A549 (cell line): ENCODE data around the gene IFIT1B. TPM values are rescaled to one million over a fixed set of nuclear protein-coding genes. Genes with fewer than 3 reads are reported as not detected.

Experiments
- ATAC-seq, 2 experiments: fragments of 200-7000 bp in 1 of 2; fragments of >200 bp in 1 of 2; cut with Nextera tagmentation in 1 of 2; cut with Tn5 transposase in 1 of 2; 3 replicates each; pipeline versions ENCODE4 v1.8.0 to v1.9.1; 2018 to 2020; ENCODE audit warnings: mild to moderate bottlenecking in 1 of 2, moderate library complexity in 1 of 2
- CTCF ChIA-PET: fragments of 300-600 bp; sonication (Branson Sonifier 250); formaldehyde crosslinking; extraction: SDS; loops from one replicate; lab custom pipeline; 2021; ENCODE audit warnings: antibody characterized with exemption, inconsistent platforms; lab: Yijun Ruan, JAX
- POLR2A ChIA-PET: fragments of 350-600 bp; formaldehyde crosslinking; extraction: SDS; loops from one replicate; lab custom pipeline; 2021; ENCODE audit warnings: antibody characterized with exemption, inconsistent platforms; lab: Yijun Ruan, JAX
- DNase-seq, 2 experiments: peaks; one replicate each; pipeline versions ENCODE4 v3.0.0 to v3.0.0-alpha.2; 2011 to 2016; ENCODE audit warnings: low read depth in 1 of 2, low spot score in 1 of 2
- FAIRE-seq: peaks from 2 replicates; lab custom pipeline; 2011; peaks lifted over from hg19 to GRCh38; lab: Jason Lieb, UNC
- H3K27ac ChIP-seq, 2 experiments: fragments of >200 bp; sonication (Bioruptor Twin); formaldehyde crosslinking; 3 replicates each; pipeline ENCODE4 v1.5.1; 2016 to 2017
- H3K4me1 ChIP-seq: fragments of >200 bp; sonication (Bioruptor Twin); formaldehyde crosslinking; 3 replicates; pipeline ENCODE4 v1.6.1; 2016
- H3K4me2 ChIP-seq: fragments of >200 bp; sonication (Bioruptor Twin); formaldehyde crosslinking; 3 replicates; pipeline ENCODE4 v1.6.1; 2016
- H3K4me3 ChIP-seq: fragments of >200 bp; sonication (Bioruptor Twin); formaldehyde crosslinking; 3 replicates; pipeline ENCODE4 v1.5.1; 2016
- H3K9me3 ChIP-seq: fragments of >200 bp; sonication (Bioruptor Twin); formaldehyde crosslinking; 3 replicates; pipeline ENCODE4 v1.6.1; 2016
- CEBPB ChIP-seq, 2 experiments: fragments of >200 bp in 1 of 2; sonication (Bioruptor Twin) in 1 of 2; formaldehyde crosslinking in 1 of 2; IDR thresholded peaks; 2 replicates each; pipeline ENCODE4 v1.6.1; 2012 to 2016
- CHD4 ChIP-seq: fragments of 200-600 bp; sonication (generic); IDR thresholded peaks from 2 replicates; pipeline ENCODE4 v1.6.1; 2016; ENCODE audit warnings: antibody characterized with exemption, mild to moderate bottlenecking, borderline replicate concordance
- FOSB ChIP-seq: fragments of 250-450 bp; sonication (Bioruptor Pico); IDR thresholded peaks from 2 replicates; pipeline ENCODE4 v1.5.0; 2020; ENCODE audit warnings: mild to moderate bottlenecking, moderate library complexity
- FOXS1 ChIP-seq: fragments of 250-450 bp; sonication (Bioruptor Pico); IDR thresholded peaks from 2 replicates; pipeline ENCODE4 v1.5.0; 2020; ENCODE audit warnings: mild to moderate bottlenecking, moderate library complexity
- HES2 ChIP-seq: fragments of >200 bp; sonication (Bioruptor Twin); formaldehyde crosslinking; IDR thresholded peaks from 2 replicates; pipeline ENCODE4 v1.6.1; 2016
- HOXA7 ChIP-seq: fragments of 250-450 bp; sonication (Bioruptor Pico); IDR thresholded peaks from 2 replicates; pipeline ENCODE4 v1.5.0; 2020; ENCODE audit warnings: mild to moderate bottlenecking, moderate library complexity
- JUN ChIP-seq, 2 experiments: fragments of >200 bp; sonication (Bioruptor Twin); formaldehyde crosslinking; IDR thresholded peaks; 2 replicates in 1 of 2; 3 replicates in 1 of 2; pipeline ENCODE4 v1.6.1; 2016 to 2017
- JUNB ChIP-seq: fragments of >200 bp; sonication (Bioruptor Twin); formaldehyde crosslinking; IDR thresholded peaks from 2 replicates; pipeline ENCODE4 v1.6.1; 2016
- MAFK ChIP-seq: fragments of 450-650 bp; IDR thresholded peaks from 2 replicates; pipeline ENCODE4 v1.6.1; 2014; ENCODE audit not compliant: partially characterized antibody
- MAX ChIP-seq: IDR thresholded peaks from 2 replicates; pipeline ENCODE4 v1.6.1; 2012
- MYC ChIP-seq: IDR thresholded peaks from 2 replicates; pipeline ENCODE4 v1.6.1; 2012; ENCODE audit warnings: mild to moderate bottlenecking, inconsistent platforms, low read length, improper control_type of control experiment, borderline replicate concordance
- POLR2A ChIP-seq: IDR thresholded peaks from 2 replicates; pipeline ENCODE4 v1.6.1; 2012; ENCODE audit warnings: mild to moderate bottlenecking, low read length
- POLR2AphosphoS2 ChIP-seq: conservative IDR thresholded peaks from 2 replicates; pipeline ENCODE4 v1.6.1; 2012; ENCODE audit warnings: low read length, improper control_type of control experiment, inconsistent platforms
- RAD21 ChIP-seq, 2 experiments: fragments of >200 bp in 1 of 2; sonication (Bioruptor Twin) in 1 of 2; formaldehyde crosslinking in 1 of 2; IDR thresholded peaks in 1 of 2; conservative IDR thresholded peaks in 1 of 2; 2 replicates in 1 of 2; 3 replicates in 1 of 2; pipeline ENCODE4 v1.6.1; 2012 to 2018; ENCODE audit warnings: inconsistent platforms in 1 of 2
- ZC3H11A ChIP-seq: fragments of 450-650 bp; IDR thresholded peaks from 2 replicates; pipeline ENCODE4 v1.6.1; 2014; ENCODE audit warnings: antibody characterized with exemption, mild to moderate bottlenecking
- ZFP36 ChIP-seq: fragments of 450-650 bp; IDR thresholded peaks from 2 replicates; pipeline ENCODE4 v1.6.1; 2014; ENCODE audit warnings: borderline replicate concordance; ENCODE audit not compliant: partially characterized antibody
- WGBS: methylation state at CpG from one replicate; pipeline ENCODE4 v1.1.6; 2017; ENCODE audit errors: missing lambda C conversion rate; 5-methylcytosine and 5-hydroxymethylcytosine counted together
- polyA plus RNA-seq, 4 experiments: library from polyadenylated mRNA; depleted of rRNA in 3 of 4; stranded (reverse); fragments of >200 nt; fragmentation: RNase III in 1 of 4; extraction: RNeasy Plus Mini Kit Qiagen cat#74134 plus additional on column Dnase treatment in 1 of 4; gene quantifications; 2 replicates in 3 of 4; 3 replicates in 1 of 4; pipeline ENCODE4 v1.2.3, GENCODE V29; 2011 to 2017
- TF ChIP-seq, protein P1 (sequence below): fragments of 450-650 bp; IDR thresholded peaks from 2 replicates; pipeline ENCODE4 v1.6.1; 2014; ENCODE audit warnings: antibody characterized with exemption
- TF ChIP-seq, protein P2 (sequence below): fragments of >200 bp; sonication (Bioruptor Twin); formaldehyde crosslinking; IDR thresholded peaks from 3 replicates; pipeline ENCODE4 v1.6.1; 2016
- TF ChIP-seq, protein P3 (sequence below): fragments of 250-450 bp; sonication (Bioruptor Pico); IDR thresholded peaks from 2 replicates; pipeline ENCODE4 v1.5.0; 2021; ENCODE audit warnings: mild to moderate bottlenecking, moderate library complexity, borderline replicate concordance
- TF ChIP-seq, protein P4 (sequence below): IDR thresholded peaks from 2 replicates; pipeline ENCODE4 v1.6.1; 2012

IFIT1B gene
- polyA plus RNA-seq, 2 of the 4 experiments (the other 2 are of a cell fraction), result not detected

- CTCF ChIA-PET, result interaction anchor here (1.1 to 1.3 kb wide), 2 partner anchors 101 to 157 kb away, joined by 3 read pairs; no protein-coding TSS in a partner anchor
Measured at GRCh38 chr10:89373916-89374711, 3.7 kb upstream of the IFIT1B start.

GRCh38 chr10:89374713-89375141, 3.1 kb upstream of the IFIT1B start:
- Histone ChIP-seq H3K9me3 (no peaks in the 10 kb centered on the region), H3K4me2 (peak overlapping the region; percentile 50; the same call in 2 of the 3 replicates), H3K4me3 (no peak overlapping the region), H3K4me1 (peaks cover 22% of the 10 kb centered on the region), H3K27ac (peak overlapping the region; percentile 27 to 65; a peak in 5 of 6 replicates)
- ATAC-seq (peak; percentile 41 to 60; a peak in 4 of 6 replicates), DNase-seq (no peak), FAIRE-seq (no peak)
- TF ChIP-seq MYC (no peak), CEBPB (IDR thresholded peaks at IDR 0.05) (no peak), FOSB (CRISPR knock-in tag) (no peak), POLR2AphosphoS2 (no peak), MAX (no peak)
- ChIA-PET POLR2A (no interaction called here), CTCF (interaction anchor here (1.1 to 1.3 kb wide), 2 partner anchors 102 to 157 kb away, joined by 3 read pairs; no protein-coding TSS in a partner anchor)

More at GRCh38 chr10:89373916-89374711, 3.7 kb upstream of the IFIT1B start:
- peak; percentile 23 for FAIRE-seq
- Histone ChIP-seq H3K4me2 (peak overlapping the region; percentile 50), H3K4me1 (peaks cover 22% of the 10 kb centered on the region), H3K4me3 (no peak overlapping the region), H3K27ac (peak overlapping the region; percentile 34 to 65), H3K9me3 (no peaks in the 10 kb centered on the region)
- TF ChIP-seq, protein P1, sequence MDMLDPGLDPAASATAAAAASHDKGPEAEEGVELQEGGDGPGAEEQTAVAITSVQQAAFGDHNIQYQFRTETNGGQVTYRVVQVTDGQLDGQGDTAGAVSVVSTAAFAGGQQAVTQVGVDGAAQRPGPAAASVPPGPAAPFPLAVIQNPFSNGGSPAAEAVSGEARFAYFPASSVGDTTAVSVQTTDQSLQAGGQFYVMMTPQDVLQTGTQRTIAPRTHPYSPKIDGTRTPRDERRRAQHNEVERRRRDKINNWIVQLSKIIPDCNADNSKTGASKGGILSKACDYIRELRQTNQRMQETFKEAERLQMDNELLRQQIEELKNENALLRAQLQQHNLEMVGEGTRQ, result no peak
- TF ChIP-seq CEBPB (IDR thresholded peaks at IDR 0.05) (peak; percentile 67; a peak in 3 of 4 replicates), HES2 (no peak), JUNB (0 out of 2 replicates have a peak, but pooled peaks have one; percentile 25), RAD21 (conservative IDR thresholded peaks at IDR 0.05 in 1 of 2, IDR thresholded peaks at IDR 0.05 in 1 of 2) (no peak)
- POLR2A ChIA-PET, result interaction anchor here (0.7 kb wide), 1 partner anchor 18 kb away, joined by 5 read pairs; no protein-coding TSS in a partner anchor
- peak in 1 of 2 experiments; percentile 53 for DNase-seq
- ATAC-seq, result peak; percentile 78 to 84
- WGBS, result 55% methylated on average over 3 of the region's 3 CpGs

DNA sequence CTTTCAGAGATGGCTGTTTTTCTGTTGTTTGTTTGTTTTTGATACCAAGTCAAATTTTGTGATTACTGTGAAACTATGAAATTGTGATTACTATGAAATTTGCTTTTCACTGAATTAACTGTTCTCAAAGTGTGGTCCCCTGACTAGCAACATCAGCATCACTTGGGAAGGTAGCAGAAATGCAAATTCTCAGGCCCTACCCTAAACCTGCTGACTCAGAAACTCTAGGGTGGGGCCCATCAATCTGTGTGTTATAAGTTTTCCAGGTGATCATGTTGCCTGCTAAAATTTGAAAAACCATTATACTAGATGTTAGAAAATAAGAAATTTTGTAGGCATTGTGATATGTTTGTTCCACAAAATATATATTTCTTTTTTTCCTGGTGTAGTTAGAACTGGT, 1.2 kb downstream of the IFIT1B start:
- POLR2A ChIA-PET, result no interaction called here
- FAIRE-seq, result no peak

DNA sequence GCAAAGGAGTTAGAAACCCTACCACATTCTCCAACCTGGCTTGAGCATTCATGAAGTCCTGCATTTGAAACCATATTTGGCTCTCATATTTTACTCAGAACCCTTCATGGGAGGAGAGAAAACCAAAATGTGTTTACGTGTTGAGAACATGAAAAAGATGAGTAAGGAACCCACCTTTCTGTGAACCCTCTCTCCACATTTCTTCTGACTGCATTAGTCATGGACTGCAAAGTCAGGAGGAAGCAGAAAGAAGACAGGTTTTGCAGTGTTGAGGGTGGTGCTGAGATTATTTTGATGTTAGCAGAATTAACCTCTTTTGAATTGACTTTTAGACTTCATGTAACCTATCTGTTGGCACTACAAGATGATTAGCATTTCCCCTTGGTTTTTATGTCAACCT, 4.9 kb downstream of the IFIT1B start:
- TF ChIP-seq, protein P1, result no peak
- TF ChIP-seq MAX (no peak), CEBPB (IDR thresholded peaks at IDR 0.05) (no peak), POLR2AphosphoS2 (no peak), POLR2A (no peak), ZFP36 (no peak), JUN (IDR thresholded peaks at IDR 0.05) (no peak), HOXA7 (CRISPR knock-in tag) (no peak)
- TF ChIP-seq, protein P2, sequence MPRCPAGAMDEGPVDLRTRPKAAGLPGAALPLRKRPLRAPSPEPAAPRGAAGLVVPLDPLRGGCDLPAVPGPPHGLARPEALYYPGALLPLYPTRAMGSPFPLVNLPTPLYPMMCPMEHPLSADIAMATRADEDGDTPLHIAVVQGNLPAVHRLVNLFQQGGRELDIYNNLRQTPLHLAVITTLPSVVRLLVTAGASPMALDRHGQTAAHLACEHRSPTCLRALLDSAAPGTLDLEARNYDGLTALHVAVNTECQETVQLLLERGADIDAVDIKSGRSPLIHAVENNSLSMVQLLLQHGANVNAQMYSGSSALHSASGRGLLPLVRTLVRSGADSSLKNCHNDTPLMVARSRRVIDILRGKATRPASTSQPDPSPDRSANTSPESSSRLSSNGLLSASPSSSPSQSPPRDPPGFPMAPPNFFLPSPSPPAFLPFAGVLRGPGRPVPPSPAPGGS, result no peak
- TF ChIP-seq, protein P3, sequence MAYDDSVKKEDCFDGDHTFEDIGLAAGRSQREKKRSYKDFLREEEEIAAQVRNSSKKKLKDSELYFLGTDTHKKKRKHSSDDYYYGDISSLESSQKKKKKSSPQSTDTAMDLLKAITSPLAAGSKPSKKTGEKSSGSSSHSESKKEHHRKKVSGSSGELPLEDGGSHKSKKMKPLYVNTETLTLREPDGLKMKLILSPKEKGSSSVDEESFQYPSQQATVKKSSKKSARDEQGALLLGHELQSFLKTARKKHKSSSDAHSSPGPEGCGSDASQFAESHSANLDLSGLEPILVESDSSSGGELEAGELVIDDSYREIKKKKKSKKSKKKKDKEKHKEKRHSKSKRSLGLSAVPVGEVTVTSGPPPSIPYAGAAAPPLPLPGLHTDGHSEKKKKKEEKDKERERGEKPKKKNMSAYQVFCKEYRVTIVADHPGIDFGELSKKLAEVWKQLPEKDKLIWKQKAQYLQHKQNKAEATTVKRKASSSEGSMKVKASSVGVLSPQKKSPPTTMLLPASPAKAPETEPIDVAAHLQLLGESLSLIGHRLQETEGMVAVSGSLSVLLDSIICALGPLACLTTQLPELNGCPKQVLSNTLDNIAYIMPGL, result no peak
- TF ChIP-seq, protein P4, sequence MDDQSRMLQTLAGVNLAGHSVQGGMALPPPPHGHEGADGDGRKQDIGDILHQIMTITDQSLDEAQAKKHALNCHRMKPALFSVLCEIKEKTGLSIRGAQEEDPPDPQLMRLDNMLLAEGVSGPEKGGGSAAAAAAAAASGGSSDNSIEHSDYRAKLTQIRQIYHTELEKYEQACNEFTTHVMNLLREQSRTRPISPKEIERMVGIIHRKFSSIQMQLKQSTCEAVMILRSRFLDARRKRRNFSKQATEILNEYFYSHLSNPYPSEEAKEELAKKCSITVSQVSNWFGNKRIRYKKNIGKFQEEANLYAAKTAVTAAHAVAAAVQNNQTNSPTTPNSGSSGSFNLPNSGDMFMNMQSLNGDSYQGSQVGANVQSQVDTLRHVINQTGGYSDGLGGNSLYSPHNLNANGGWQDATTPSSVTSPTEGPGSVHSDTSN, result no peak
- H3K4me1 ChIP-seq, result no peaks in the 10 kb centered on the region
- no peak overlapping the region for H3K4me2 ChIP-seq
- ATAC-seq (no peak), DNase-seq (no peak), FAIRE-seq (no peak)
- H3K27ac ChIP-seq, result no peak overlapping the region
- ChIA-PET POLR2A (no interaction called here), CTCF (interaction anchor here (2.8 kb wide), 1 partner anchor 14 kb away, joined by 12 read pairs; no protein-coding TSS in a partner anchor)
- WGBS, result 71% methylated on average over 1 of the region's 1 CpG
- no peak overlapping the region for H3K4me3 ChIP-seq
- no peaks in the 10 kb centered on the region for H3K9me3 ChIP-seq

More for the DNA sequence above, 1.2 kb downstream of the IFIT1B start:
- no peak overlapping the region for H3K27ac ChIP-seq
- ATAC-seq (no peak), DNase-seq (no peak)
- no peak overlapping the region for H3K4me2 ChIP-seq
- no peaks in the 10 kb centered on the region for H3K9me3 ChIP-seq
- peaks cover 7% of the 10 kb centered on the region for H3K4me1 ChIP-seq
- H3K4me3 ChIP-seq, result no peak overlapping the region
- CTCF ChIA-PET, result interaction anchor here (0.7 to 1.5 kb wide), 4 partner anchors 9 to 162 kb away, joined by 3 to 5 read pairs (median 4); partner anchors contain the start of gene IFIT1
- TF ChIP-seq CHD4 (no peak), MAFK (peak; percentile 12), FOXS1 (no peak), ZC3H11A (no peak)
